Liver (tissue), 9 donors: ENCODE results near the gene SLITRK3. TPM values are rescaled to one million over a fixed set of nuclear protein-coding genes. Genes with fewer than 3 reads are reported as not detected.

ENCODE experiments used
- DNase-seq: peaks from one replicate; pipeline ENCODE4 v3.0.0-alpha.2; 2017; ENCODE audit warnings: low spot score
- H3K27ac ChIP-seq, 2 donors: one replicate each; pipeline ENCODE4 v1.7.0; 2013; ENCODE audit warnings: inconsistent platforms in 2 of 2, low read length in 2 of 2, control low read depth in 1 of 2, low read depth in 1 of 2, mild to moderate bottlenecking in 1 of 2
- H3K27me3 ChIP-seq, 4 donors: one replicate each; pipeline versions ENCODE4 v1.6.1 to v1.7.0; 2013; ENCODE audit warnings: low read length in 3 of 4, inconsistent platforms in 1 of 4, mild to moderate bottlenecking in 1 of 4, moderate library complexity in 1 of 4; ENCODE audit not compliant: control insufficient read depth in 4 of 4, insufficient read depth in 4 of 4
- H3K36me3 ChIP-seq, 4 donors: one replicate each; pipeline versions ENCODE4 v1.6.1 to v1.7.0; 2013; ENCODE audit warnings: low read length in 3 of 4, mild to moderate bottlenecking in 3 of 4, low read depth in 1 of 4, moderate library complexity in 1 of 4; ENCODE audit not compliant: control insufficient read depth in 4 of 4, insufficient read depth in 3 of 4
- H3K4me1 ChIP-seq, 4 donors: one replicate each; pipeline versions ENCODE4 v1.6.1 to v1.7.0; 2013; ENCODE audit warnings: low read length in 3 of 4, mild to moderate bottlenecking in 3 of 4, moderate library complexity in 1 of 4; ENCODE audit not compliant: control insufficient read depth in 4 of 4, insufficient read depth in 4 of 4
- H3K4me3 ChIP-seq, 3 donors: one replicate each; pipeline versions ENCODE4 v1.6.1 to v1.7.0; 2013; ENCODE audit warnings: low read length in 3 of 3, control low read depth in 1 of 3, low read depth in 1 of 3, mild to moderate bottlenecking in 1 of 3
- H3K9ac ChIP-seq, 2 donors: one replicate each; pipeline ENCODE4 v1.7.0; 2013; ENCODE audit warnings: low read length in 2 of 2, mild to moderate bottlenecking in 2 of 2, moderate library complexity in 2 of 2, control low read depth in 1 of 2, low read depth in 1 of 2
- H3K9me3 ChIP-seq, 4 donors: one replicate each; pipeline versions ENCODE4 v1.6.1 to v1.7.0; 2013; ENCODE audit warnings: low read length in 3 of 4; ENCODE audit not compliant: control insufficient read depth in 4 of 4
- EGR1 ChIP-seq, 2 donors: IDR thresholded peaks; 2 replicates each; pipeline ENCODE4 v1.6.1; 2016 to 2018; ENCODE audit warnings: antibody characterized with exemption in 2 of 2, low read depth in 2 of 2
- FOXA1 ChIP-seq: IDR thresholded peaks from 2 replicates; pipeline ENCODE4 v1.6.1; 2016; ENCODE audit warnings: antibody characterized with exemption
- FOXA2 ChIP-seq: IDR thresholded peaks from 2 replicates; pipeline ENCODE4 v1.6.1; 2016; ENCODE audit warnings: antibody characterized with exemption
- GABPA ChIP-seq, 2 donors: IDR thresholded peaks in 1 of 2; conservative IDR thresholded peaks in 1 of 2; 2 replicates each; pipeline ENCODE4 v1.6.1; 2016; ENCODE audit warnings: antibody characterized with exemption in 2 of 2, mild to moderate bottlenecking in 1 of 2, moderate library complexity in 1 of 2
- HNF4A ChIP-seq, 2 donors: conservative IDR thresholded peaks; 2 replicates each; pipeline ENCODE4 v1.6.1; 2016; ENCODE audit warnings: antibody characterized with exemption in 2 of 2, mild to moderate bottlenecking in 2 of 2
- HNF4G ChIP-seq: IDR thresholded peaks from 2 replicates; pipeline ENCODE4 v1.6.1; 2016; ENCODE audit warnings: antibody characterized with exemption
- JUND ChIP-seq, 2 donors: IDR thresholded peaks; 2 replicates each; pipeline ENCODE4 v1.6.1; 2016; ENCODE audit warnings: antibody characterized with exemption in 2 of 2
- NR2F2 ChIP-seq: IDR thresholded peaks from 2 replicates; pipeline ENCODE4 v1.6.1; 2016; ENCODE audit warnings: antibody characterized with exemption
- RAD21 ChIP-seq, 2 donors: IDR thresholded peaks; 2 replicates each; pipeline ENCODE4 v1.6.1; 2016; ENCODE audit warnings: antibody characterized with exemption in 2 of 2, mild to moderate bottlenecking in 2 of 2
- RXRA ChIP-seq, 2 donors: IDR thresholded peaks; 2 replicates each; pipeline ENCODE4 v1.6.1; 2017 to 2018; ENCODE audit warnings: antibody characterized with exemption in 2 of 2, mild to moderate bottlenecking in 1 of 2
- SP1 ChIP-seq: IDR thresholded peaks from 2 replicates; pipeline ENCODE4 v1.6.1; 2018; ENCODE audit warnings: antibody characterized with exemption, mild to moderate bottlenecking
- TAF1 ChIP-seq: conservative IDR thresholded peaks from 2 replicates; pipeline ENCODE4 v1.6.1; 2016; ENCODE audit warnings: antibody characterized with exemption, mild to moderate bottlenecking
- YY1 ChIP-seq: IDR thresholded peaks from 2 replicates; pipeline ENCODE4 v1.6.1; 2016; ENCODE audit warnings: antibody characterized with exemption, mild to moderate bottlenecking
- WGBS: extraction: QIAGEN DNeasy Blood & Tissue Kit; methylation state at CpG from one replicate; pipeline ENCODE4 v1.1.7; 2013; 5-methylcytosine and 5-hydroxymethylcytosine counted together
- polyA plus RNA-seq, 2 donors: library from polyadenylated mRNA; stranded (reverse) in 1 of 2; unstranded in 1 of 2; fragments of 200-250 nt in 1 of 2; fragments of >200 nt in 1 of 2; fragmentation: Nextera tagmentation in 1 of 2; extraction: Ambion mirVana in 1 of 2; gene quantifications; one replicate each; pipeline versions ENCODE4 v1.2.1 to v1.2.3, GENCODE V29; 2013 to 2015
- total RNA-seq, 2 donors: library from RNA; depleted of rRNA; stranded (reverse); fragments of >200 nt; gene quantifications; one replicate each; pipeline ENCODE4 v1.2.3, GENCODE V29; 2014
- TF ChIP-seq, protein P1 (sequence below): fragments of 150-350 bp; IDR thresholded peaks from 2 replicates; pipeline ENCODE4 v1.5.1; 2017; ENCODE audit warnings: improper control_type of control experiment, low read depth, low read length; ENCODE audit not compliant: missing input control
- TF ChIP-seq, protein P2 (sequence below): IDR thresholded peaks from 2 replicates; pipeline ENCODE4 v1.6.1; 2016; ENCODE audit warnings: antibody characterized with exemption
- TF ChIP-seq, protein P3 (sequence below): IDR thresholded peaks from 2 replicates; pipeline ENCODE4 v1.6.1; 2016; ENCODE audit warnings: antibody characterized with exemption, mild to moderate bottlenecking
- TF ChIP-seq, protein P4 (sequence below): IDR thresholded peaks from 2 replicates; pipeline ENCODE4 v1.6.1; 2016; ENCODE audit warnings: antibody characterized with exemption
- TF ChIP-seq, protein P5 (sequence below): IDR thresholded peaks from 2 replicates; pipeline ENCODE4 v1.6.1; 2016; ENCODE audit warnings: antibody characterized with exemption
- donor health status: healthy.
- donor health status: healthy.
- donor health status: healthy.
- donor health status: healthy.
- donor health status: healthy.

SLITRK3 gene
- total and polyA plus RNA-seq, 4 donors: 0.05 to 4.2 (median 1.9) TPM

DNA sequence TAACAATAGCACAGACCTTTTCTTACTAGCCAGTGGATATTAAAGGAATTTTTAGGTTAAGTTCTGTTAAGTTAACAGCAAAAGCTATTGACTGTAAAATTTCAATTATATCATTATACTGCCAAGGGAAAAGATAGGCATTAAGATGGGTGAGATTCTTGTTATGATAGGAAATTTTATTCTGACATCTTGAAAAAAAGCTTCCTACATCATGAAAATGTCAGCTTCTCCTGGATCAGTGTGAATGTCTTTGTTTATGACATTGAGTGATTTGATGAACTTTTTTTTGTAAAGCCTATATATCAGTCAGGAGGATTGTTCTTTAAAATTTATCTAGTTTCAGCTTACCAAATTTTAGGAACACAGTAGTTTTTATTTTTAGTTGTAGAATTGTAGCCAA lies 47.4 kb upstream of the SLITRK3 start (continued):
- TF ChIP-seq, protein P1, sequence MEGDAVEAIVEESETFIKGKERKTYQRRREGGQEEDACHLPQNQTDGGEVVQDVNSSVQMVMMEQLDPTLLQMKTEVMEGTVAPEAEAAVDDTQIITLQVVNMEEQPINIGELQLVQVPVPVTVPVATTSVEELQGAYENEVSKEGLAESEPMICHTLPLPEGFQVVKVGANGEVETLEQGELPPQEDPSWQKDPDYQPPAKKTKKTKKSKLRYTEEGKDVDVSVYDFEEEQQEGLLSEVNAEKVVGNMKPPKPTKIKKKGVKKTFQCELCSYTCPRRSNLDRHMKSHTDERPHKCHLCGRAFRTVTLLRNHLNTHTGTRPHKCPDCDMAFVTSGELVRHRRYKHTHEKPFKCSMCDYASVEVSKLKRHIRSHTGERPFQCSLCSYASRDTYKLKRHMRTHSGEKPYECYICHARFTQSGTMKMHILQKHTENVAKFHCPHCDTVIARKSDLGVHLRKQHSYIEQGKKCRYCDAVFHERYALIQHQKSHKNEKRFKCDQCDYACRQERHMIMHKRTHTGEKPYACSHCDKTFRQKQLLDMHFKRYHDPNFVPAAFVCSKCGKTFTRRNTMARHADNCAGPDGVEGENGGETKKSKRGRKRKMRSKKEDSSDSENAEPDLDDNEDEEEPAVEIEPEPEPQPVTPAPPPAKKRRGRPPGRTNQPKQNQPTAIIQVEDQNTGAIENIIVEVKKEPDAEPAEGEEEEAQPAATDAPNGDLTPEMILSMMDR: no peak
- TF ChIP-seq YY1 (no peak), TAF1 (no peak), HNF4A (conservative IDR thresholded peaks at IDR 0.05) (no peak), NR2F2 (no peak)

DNA sequence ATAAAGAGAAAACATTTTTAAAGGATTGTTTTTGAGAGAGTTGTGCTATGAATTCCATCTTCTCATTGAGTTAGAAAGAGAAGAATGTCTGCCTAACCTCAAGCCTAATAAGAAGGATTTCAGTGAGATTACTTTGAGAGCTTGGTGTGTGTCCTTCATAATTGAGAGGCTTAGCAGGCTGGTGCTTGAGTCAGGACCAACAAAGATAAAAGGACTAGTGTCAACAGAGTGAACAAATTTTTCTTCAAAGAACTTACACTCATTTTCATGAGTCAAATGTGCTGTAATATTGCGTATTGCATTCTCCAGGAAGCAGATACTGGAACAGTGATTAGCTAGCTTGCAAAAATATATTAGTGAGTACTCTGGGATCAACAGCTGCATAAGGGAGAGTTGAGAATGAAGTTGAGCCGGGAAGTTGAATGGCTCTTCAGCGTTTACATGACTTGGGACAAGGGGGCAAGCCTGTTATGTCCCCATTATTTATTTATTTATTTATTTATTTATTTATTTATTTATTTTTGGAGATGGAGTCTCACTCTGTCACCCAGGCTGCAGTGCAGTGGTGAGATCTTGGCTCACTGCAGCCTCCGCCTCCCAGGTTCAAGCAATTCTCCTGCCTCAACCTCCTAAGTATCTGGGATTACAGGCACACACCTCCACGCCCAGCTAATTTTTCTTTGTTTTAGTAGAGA lies 37.5 kb upstream of the SLITRK3 start:
- Histone ChIP-seq H3K4me3 (no peak overlapping the region), H3K4me1 (no peaks in the 10 kb centered on the region)
- DNase-seq: no peak

DNA sequence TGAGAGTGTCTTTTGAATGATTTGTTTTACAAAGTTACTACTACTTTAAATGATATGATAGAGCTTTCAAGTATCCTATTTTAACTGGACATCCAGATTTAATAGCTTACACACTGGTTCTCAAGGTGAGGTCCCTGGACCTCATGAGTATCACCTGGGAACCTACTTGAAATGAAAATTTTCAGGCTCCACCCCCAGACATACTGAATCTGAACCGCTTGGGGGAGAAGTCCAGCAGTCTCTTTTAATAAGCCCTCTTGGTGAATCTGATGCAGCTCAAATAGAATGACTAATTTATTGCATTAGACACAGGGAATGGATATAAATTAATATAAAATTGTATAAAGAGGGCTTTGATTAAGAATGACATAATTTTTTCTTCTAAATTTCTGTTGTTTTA lies 29.4 kb upstream of the SLITRK3 start:
- Histone ChIP-seq H3K27me3 (no peaks in the 10 kb centered on the region), H3K4me3 (no peak overlapping the region), H3K36me3 (no peaks in the 10 kb centered on the region), H3K9ac (no peak overlapping the region), H3K9me3 (no peaks in the 10 kb centered on the region), H3K27ac (no peak overlapping the region), H3K4me1 (no peaks in the 10 kb centered on the region)
- DNase-seq: no peak
- no peak for TF ChIP-seq SP1
- TF ChIP-seq, protein P2, sequence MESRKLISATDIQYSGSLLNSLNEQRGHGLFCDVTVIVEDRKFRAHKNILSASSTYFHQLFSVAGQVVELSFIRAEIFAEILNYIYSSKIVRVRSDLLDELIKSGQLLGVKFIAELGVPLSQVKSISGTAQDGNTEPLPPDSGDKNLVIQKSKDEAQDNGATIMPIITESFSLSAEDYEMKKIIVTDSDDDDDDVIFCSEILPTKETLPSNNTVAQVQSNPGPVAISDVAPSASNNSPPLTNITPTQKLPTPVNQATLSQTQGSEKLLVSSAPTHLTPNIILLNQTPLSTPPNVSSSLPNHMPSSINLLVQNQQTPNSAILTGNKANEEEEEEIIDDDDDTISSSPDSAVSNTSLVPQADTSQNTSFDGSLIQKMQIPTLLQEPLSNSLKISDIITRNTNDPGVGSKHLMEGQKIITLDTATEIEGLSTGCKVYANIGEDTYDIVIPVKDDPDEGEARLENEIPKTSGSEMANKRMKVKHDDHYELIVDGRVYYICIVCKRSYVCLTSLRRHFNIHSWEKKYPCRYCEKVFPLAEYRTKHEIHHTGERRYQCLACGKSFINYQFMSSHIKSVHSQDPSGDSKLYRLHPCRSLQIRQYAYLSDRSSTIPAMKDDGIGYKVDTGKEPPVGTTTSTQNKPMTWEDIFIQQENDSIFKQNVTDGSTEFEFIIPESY: no peak
- no peak for TF ChIP-seq RAD21 (IDR thresholded peaks at IDR 0.05)
- TF ChIP-seq RXRA (IDR thresholded peaks at IDR 0.05): no peak
- TF ChIP-seq, protein P3, sequence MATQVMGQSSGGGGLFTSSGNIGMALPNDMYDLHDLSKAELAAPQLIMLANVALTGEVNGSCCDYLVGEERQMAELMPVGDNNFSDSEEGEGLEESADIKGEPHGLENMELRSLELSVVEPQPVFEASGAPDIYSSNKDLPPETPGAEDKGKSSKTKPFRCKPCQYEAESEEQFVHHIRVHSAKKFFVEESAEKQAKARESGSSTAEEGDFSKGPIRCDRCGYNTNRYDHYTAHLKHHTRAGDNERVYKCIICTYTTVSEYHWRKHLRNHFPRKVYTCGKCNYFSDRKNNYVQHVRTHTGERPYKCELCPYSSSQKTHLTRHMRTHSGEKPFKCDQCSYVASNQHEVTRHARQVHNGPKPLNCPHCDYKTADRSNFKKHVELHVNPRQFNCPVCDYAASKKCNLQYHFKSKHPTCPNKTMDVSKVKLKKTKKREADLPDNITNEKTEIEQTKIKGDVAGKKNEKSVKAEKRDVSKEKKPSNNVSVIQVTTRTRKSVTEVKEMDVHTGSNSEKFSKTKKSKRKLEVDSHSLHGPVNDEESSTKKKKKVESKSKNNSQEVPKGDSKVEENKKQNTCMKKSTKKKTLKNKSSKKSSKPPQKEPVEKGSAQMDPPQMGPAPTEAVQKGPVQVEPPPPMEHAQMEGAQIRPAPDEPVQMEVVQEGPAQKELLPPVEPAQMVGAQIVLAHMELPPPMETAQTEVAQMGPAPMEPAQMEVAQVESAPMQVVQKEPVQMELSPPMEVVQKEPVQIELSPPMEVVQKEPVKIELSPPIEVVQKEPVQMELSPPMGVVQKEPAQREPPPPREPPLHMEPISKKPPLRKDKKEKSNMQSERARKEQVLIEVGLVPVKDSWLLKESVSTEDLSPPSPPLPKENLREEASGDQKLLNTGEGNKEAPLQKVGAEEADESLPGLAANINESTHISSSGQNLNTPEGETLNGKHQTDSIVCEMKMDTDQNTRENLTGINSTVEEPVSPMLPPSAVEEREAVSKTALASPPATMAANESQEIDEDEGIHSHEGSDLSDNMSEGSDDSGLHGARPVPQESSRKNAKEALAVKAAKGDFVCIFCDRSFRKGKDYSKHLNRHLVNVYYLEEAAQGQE: no peak
- TF ChIP-seq HNF4A (conservative IDR thresholded peaks at IDR 0.05): no peak
- TF ChIP-seq YY1: no peak
- TF ChIP-seq, protein P4, sequence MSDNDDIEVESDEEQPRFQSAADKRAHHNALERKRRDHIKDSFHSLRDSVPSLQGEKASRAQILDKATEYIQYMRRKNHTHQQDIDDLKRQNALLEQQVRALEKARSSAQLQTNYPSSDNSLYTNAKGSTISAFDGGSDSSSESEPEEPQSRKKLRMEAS: no peak
- TF ChIP-seq EGR1 (IDR thresholded peaks at IDR 0.05; ENCODE audit: low read depth in 2 of 2): no peak
- TF ChIP-seq TAF1: no peak
- no peak for TF ChIP-seq HNF4G
- TF ChIP-seq FOXA1: no peak
- TF ChIP-seq, protein P1: no peak
- TF ChIP-seq FOXA2: no peak
- TF ChIP-seq NR2F2: no peak
- TF ChIP-seq, protein P5, sequence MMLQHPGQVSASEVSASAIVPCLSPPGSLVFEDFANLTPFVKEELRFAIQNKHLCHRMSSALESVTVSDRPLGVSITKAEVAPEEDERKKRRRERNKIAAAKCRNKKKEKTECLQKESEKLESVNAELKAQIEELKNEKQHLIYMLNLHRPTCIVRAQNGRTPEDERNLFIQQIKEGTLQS: no peak
- TF ChIP-seq GABPA (IDR thresholded peaks at IDR 0.05 in 1 of 2, conservative IDR thresholded peaks at IDR 0.05 in 1 of 2): no peak
- TF ChIP-seq JUND (IDR thresholded peaks at IDR 0.05): no peak
- WGBS: 57% methylated on average over 1 of the region's 1 CpG

More for the DNA sequence above, 37.5 kb upstream of the SLITRK3 start:
- WGBS: 86% methylated on average over 5 of the region's 5 CpGs
- no peaks in the 10 kb centered on the region for H3K36me3 ChIP-seq
- H3K27ac ChIP-seq: no peak overlapping the region
- no peaks in the 10 kb centered on the region for H3K27me3 ChIP-seq
- no peak overlapping the region for H3K9ac ChIP-seq
- H3K9me3 ChIP-seq: no peaks in the 10 kb centered on the region
- TF ChIP-seq HNF4G (no peak), RAD21 (IDR thresholded peaks at IDR 0.05) (no peak), EGR1 (IDR thresholded peaks at IDR 0.05; ENCODE audit: low read depth in 2 of 2) (no peak), NR2F2 (no peak)
